Measurements from ENCODE around the gene FPGS.

The FPGS gene

GRCh38 chr9:127854960-127855359, 52.3 kb downstream of the FPGS start:
- in situ Hi-C loops (cut with HindIII; ENCODE audit: low sequenced_read_pairs): loop anchor here (25.0 kb wide), 1 partner anchor 218 kb away; no protein-coding TSS in a partner anchor

- in situ Hi-C loops (cut with HindIII; ENCODE audit: low sequenced_read_pairs): loop anchor here (25.0 kb wide), 1 partner anchor 218 kb away; no protein-coding TSS in a partner anchor
Observed at GRCh38 chr9:127855522-127855921, 52.8 kb downstream of the FPGS start.

- in situ Hi-C loops (cut with HindIII; ENCODE audit: low sequenced_read_pairs): loop anchor here (25.0 kb wide), 1 partner anchor 219 kb away; no protein-coding TSS in a partner anchor
Observed at GRCh38 chr9:127856094-127856728, 53.5 kb downstream of the FPGS start.

GRCh38 chr9:127856729-127857116, 54.0 kb downstream of the FPGS start:
- in situ Hi-C loops (cut with HindIII; ENCODE audit: low sequenced_read_pairs): loop anchor here (25.0 kb wide), 1 partner anchor 219 kb away; no protein-coding TSS in a partner anchor

- in situ Hi-C loops (cut with HindIII; ENCODE audit: low sequenced_read_pairs): loop anchor here (25.0 kb wide), 1 partner anchor 220 kb away; no protein-coding TSS in a partner anchor
Observed at GRCh38 chr9:127857278-127857677, 54.6 kb downstream of the FPGS start.

GRCh38 chr9:127858041-127858512, 55.4 kb downstream of the FPGS start:
- in situ Hi-C loops (cut with HindIII; ENCODE audit: low sequenced_read_pairs): loop anchor here (25.0 kb wide), 1 partner anchor 221 kb away; no protein-coding TSS in a partner anchor

- in situ Hi-C loops (cut with HindIII; ENCODE audit: low sequenced_read_pairs): loop anchor here (10.0 to 25.0 kb wide), 2 partner anchors 95 to 223 kb away; no protein-coding TSS in a partner anchor
Observed at GRCh38 chr9:127860260-127860659, 57.6 kb downstream of the FPGS start.

GRCh38 chr9:127860779-127861178, 58.1 kb downstream of the FPGS start:
- in situ Hi-C loops (cut with HindIII; ENCODE audit: low sequenced_read_pairs): loop anchor here (10.0 to 25.0 kb wide), 2 partner anchors 96 to 223 kb away; no protein-coding TSS in a partner anchor

GRCh38 chr9:127862075-127863011, 59.7 kb downstream of the FPGS start:
- in situ Hi-C loops (cut with HindIII; ENCODE audit: low sequenced_read_pairs): loop anchor here (10.0 to 25.0 kb wide), 2 partner anchors 98 to 225 kb away; no protein-coding TSS in a partner anchor

GRCh38 chr9:127863191-127863621, 60.5 kb downstream of the FPGS start:
- in situ Hi-C loops (cut with HindIII; ENCODE audit: low sequenced_read_pairs): loop anchor here (10.0 to 25.0 kb wide), 2 partner anchors 98 to 226 kb away; no protein-coding TSS in a partner anchor
